Ovary (tissue), 9 donors: ENCODE data around the gene F2RL3. TPM values are rescaled to one million over a fixed set of nuclear protein-coding genes. Genes with fewer than 3 reads are reported as not detected.

Source experiments
- DNase-seq, 5 donors: peaks; one replicate each; pipeline ENCODE4 v3.0.0-alpha.2; 2019 to 2020
- H3K27ac ChIP-seq, 2 donors: fragments of 200-600 bp; one replicate each; pipeline versions ENCODE4 v1.5.1 to v1.8.0; 2019 to 2022
- H3K27me3 ChIP-seq: fragments of 200-600 bp; one replicate; pipeline ENCODE4 v1.8.0; 2022
- H3K36me3 ChIP-seq: fragments of 200-600 bp; sonication (generic); one replicate; pipeline ENCODE4 v1.5.1; 2019
- H3K4me1 ChIP-seq: one replicate; pipeline ENCODE4 v1.8.1; 2013; ENCODE audit warnings: mild to moderate bottlenecking, moderate library complexity; ENCODE audit not compliant: insufficient read depth
- H3K4me3 ChIP-seq: fragments of 200-600 bp; sonication (generic); one replicate; pipeline ENCODE4 v1.5.1; 2017
- H3K9me3 ChIP-seq, 2 donors: fragments of 200-600 bp in 1 of 2; sonication (generic) in 1 of 2; one replicate each; pipeline versions ENCODE4 v1.5.1 to v1.8.1; 2013 to 2019; ENCODE audit warnings: mild to moderate bottlenecking in 1 of 2, moderate library complexity in 1 of 2
- CTCF ChIP-seq, 3 donors: fragments of 450-650 bp in 2 of 3; fragments of 200-600 bp in 1 of 3; IDR thresholded peaks; one replicate each; pipeline versions ENCODE4 v1.5.1 to v1.8.0; 2016 to 2022; ENCODE audit warnings: antibody characterized with exemption in 3 of 3, mild to moderate bottlenecking in 1 of 3
- EP300 ChIP-seq: sonication (generic); formaldehyde crosslinking; IDR thresholded peaks from one replicate; pipeline ENCODE4 v1.6.1; 2017; ENCODE audit warnings: antibody characterized with exemption
- POLR2A ChIP-seq: fragments of 450-650 bp; IDR thresholded peaks from one replicate; pipeline ENCODE4 v1.6.1; 2017; ENCODE audit warnings: antibody characterized with exemption, mild to moderate bottlenecking, moderate library complexity
- WGBS, 3 donors: extraction: QIAGEN DNeasy Blood & Tissue Kit in 1 of 3; methylation state at CpG; one replicate each; pipeline versions ENCODE4 v1.1.5 to v1.1.7; 2013 to 2017; 5-methylcytosine and 5-hydroxymethylcytosine counted together
- intact Hi-C, 4 donors: fragments of 100-400 bp; cut with DNase I; formaldehyde crosslinking; loops; one replicate each; pipeline versions ENCODE4 v1.11.0 to v1.15.1; 2022 to 2023
- polyA plus RNA-seq, 2 donors: library from polyadenylated mRNA; stranded (reverse); fragments of 200-250 nt in 1 of 2; fragments of 350-450 nt in 1 of 2; fragmentation: Illumina TruSeq in 1 of 2; extraction: RNeasy Lipid Tissue Mini Kit (QIAGEN cat#74804) in 1 of 2; gene quantifications; one replicate each; pipeline ENCODE4 v1.2.3, GENCODE V29; 2013 to 2014
- small RNA-seq: library from RNA; depleted of rRNA; stranded (forward); fragments of <200 nt; gene quantifications from one replicate; pipeline ENCODE3, GENCODE V24; 2016
- total RNA-seq, 7 donors: library from RNA; depleted of rRNA in 2 of 7; stranded (reverse); fragments of >200 nt in 2 of 7; fragmentation: NEBNext Ultra II Directional in 3 of 7; extraction: Animal tissue kit (Norgen Biotek cat#: 25700) in 3 of 7; gene quantifications; one replicate each; pipeline versions ENCODE4 v1.1.0 to v1.2.4, GENCODE V29; 2016 to 2023
- donor health status: DM: no; HTN: no; CAD: no; lungs with moderate emphysema.
- donor health status: DM: no; HTN: no; CAD: no.
- donor health status: Bipolar disorder and iron deficiency.
- donor health status: DM: yes; HTN: yes; CAD: no.
- donor health status: DM: no; HTN: no; CAD: no.
- donor health status: DM: yes; HTN: yes; CAD: no.

F2RL3 gene
- total and polyA plus RNA-seq, 9 donors = 0.08 to 5.4 (median 0.92) TPM

- intact Hi-C loops = no loop called here
- TF ChIP-seq CTCF (IDR thresholded peaks at IDR 0.05) (no peak), POLR2A (no peak), EP300 (no peak)
- Histone ChIP-seq H3K36me3 (no peaks in the 10 kb centered on the region), H3K27ac (no peak overlapping the region), H3K4me3 (no peak overlapping the region), H3K27me3 (no peaks in the 10 kb centered on the region), H3K4me1 (no peaks in the 10 kb centered on the region), H3K9me3 (no peaks in the 10 kb centered on the region)
- no peak for DNase-seq
- 83 to 89% (median 89%) methylated on average over 9 of the region's 9 CpGs for WGBS, 3 donors
Observed at GRCh38 chr19:16940626-16941025, 51.8 kb downstream of the F2RL3 start.

Small RNAs within 50 kb of the gene (small RNA-seq; reads per million reads assigned to genes)
- gene RN7SL823P = not detected
- gene RN7SL835P = not detected

Other genes starting within 250 kb of the F2RL3 start
- 100 to 1,000 TPM in 1 of 7 donors, 10 to 100 TPM in 6; 59.1 to 109 (median 71.8) TPM for gene SMIM7, start 228.9 kb upstream of the F2RL3 start, total RNA-seq
- gene SMIM7, start 228.9 kb upstream of the F2RL3 start, polyA plus RNA-seq = 100 to 1,000 TPM in 1 of 2 donors, 10 to 100 TPM in 1; 87.5 to 123 TPM
- gene TMEM38A, start 227.9 kb upstream of the F2RL3 start, total RNA-seq = 1 to 10 TPM in 6 of 7 donors, under 1 TPM in 1; 0.83 to 7.5 (median 3.9) TPM
- 1 to 10 TPM; 2.2 to 3.1 TPM for gene TMEM38A, start 227.9 kb upstream of the F2RL3 start, polyA plus RNA-seq
- 1 to 10 TPM in 2 of 7 donors, under 1 TPM in 3, not detected in 2; 0.60 to 5.2 (median 0.94) TPM for gene NWD1, start 169.2 kb upstream of the F2RL3 start, total RNA-seq
- gene NWD1, start 169.2 kb upstream of the F2RL3 start, polyA plus RNA-seq = under 1 TPM; 0.03 to 0.04 TPM
- 10 to 100 TPM; 45.1 to 92.0 (median 68.3) TPM for gene SIN3B, start 59.6 kb upstream of the F2RL3 start, total RNA-seq
- gene SIN3B, start 59.6 kb upstream of the F2RL3 start, polyA plus RNA-seq = 10 to 100 TPM; 35.3 to 43.9 TPM
- 10 to 100 TPM in 1 of 7 donors, 1 to 10 TPM in 6; 5.1 to 13.0 (median 7.9) TPM for gene CPAMD8, start 137.8 kb downstream of the F2RL3 start, total RNA-seq
- 10 to 100 TPM in 1 of 2 donors, 1 to 10 TPM in 1; 2.4 to 11.4 TPM for gene CPAMD8, start 137.8 kb downstream of the F2RL3 start, polyA plus RNA-seq
- gene HAUS8, start 186.5 kb downstream of the F2RL3 start, total RNA-seq = 1 to 10 TPM; 4.3 to 7.0 (median 5.5) TPM
- gene HAUS8, start 186.5 kb downstream of the F2RL3 start, polyA plus RNA-seq = 1 to 10 TPM; 4.1 to 7.2 TPM
- gene MYO9B, start 186.8 kb downstream of the F2RL3 start, total RNA-seq = 10 to 100 TPM; 17.9 to 56.3 (median 38.4) TPM
- gene MYO9B, start 186.8 kb downstream of the F2RL3 start, polyA plus RNA-seq = 10 to 100 TPM; 25.1 to 34.1 TPM